ENCODE data around the gene SLC8B1.

DNA sequence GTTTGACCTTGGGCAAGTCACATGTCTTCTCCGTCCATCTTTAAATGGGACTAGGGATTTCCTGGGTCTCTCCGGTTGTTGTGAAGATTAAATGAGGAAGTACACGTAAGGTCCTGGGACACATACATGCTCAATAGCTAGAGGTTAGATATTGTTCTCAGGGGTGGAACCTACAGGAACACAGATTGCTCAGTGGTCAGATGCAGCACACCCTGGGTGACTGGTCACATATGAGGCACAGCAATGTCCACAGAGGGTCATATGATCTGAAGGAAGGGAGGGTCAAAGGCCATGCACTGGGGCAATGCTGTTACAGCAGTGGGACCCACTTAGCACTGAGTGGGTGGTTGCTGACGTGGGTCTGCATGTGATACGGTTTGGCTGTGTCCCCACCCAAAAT lies 11.4 kb upstream of the SLC8B1 start:
- TF ChIP-seq, protein P1, sequence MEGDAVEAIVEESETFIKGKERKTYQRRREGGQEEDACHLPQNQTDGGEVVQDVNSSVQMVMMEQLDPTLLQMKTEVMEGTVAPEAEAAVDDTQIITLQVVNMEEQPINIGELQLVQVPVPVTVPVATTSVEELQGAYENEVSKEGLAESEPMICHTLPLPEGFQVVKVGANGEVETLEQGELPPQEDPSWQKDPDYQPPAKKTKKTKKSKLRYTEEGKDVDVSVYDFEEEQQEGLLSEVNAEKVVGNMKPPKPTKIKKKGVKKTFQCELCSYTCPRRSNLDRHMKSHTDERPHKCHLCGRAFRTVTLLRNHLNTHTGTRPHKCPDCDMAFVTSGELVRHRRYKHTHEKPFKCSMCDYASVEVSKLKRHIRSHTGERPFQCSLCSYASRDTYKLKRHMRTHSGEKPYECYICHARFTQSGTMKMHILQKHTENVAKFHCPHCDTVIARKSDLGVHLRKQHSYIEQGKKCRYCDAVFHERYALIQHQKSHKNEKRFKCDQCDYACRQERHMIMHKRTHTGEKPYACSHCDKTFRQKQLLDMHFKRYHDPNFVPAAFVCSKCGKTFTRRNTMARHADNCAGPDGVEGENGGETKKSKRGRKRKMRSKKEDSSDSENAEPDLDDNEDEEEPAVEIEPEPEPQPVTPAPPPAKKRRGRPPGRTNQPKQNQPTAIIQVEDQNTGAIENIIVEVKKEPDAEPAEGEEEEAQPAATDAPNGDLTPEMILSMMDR (IDR thresholded peaks at IDR 0.05), result no peak
- no peak for TF ChIP-seq POLR2AphosphoS5 (IDR thresholded peaks at IDR 0.05)
